ENCODE data around the gene MIEF2.

GRCh38 chr17:18246109-18246725, 14.2 kb upstream of the MIEF2 start:
- TF ChIP-seq CTCF (IDR thresholded peaks at IDR 0.05) (no peak), POLR2A (IDR thresholded peaks at IDR 0.05) (no peak), EP300 (IDR thresholded peaks at IDR 0.05) (no peak)
